Mesodermal cell (in vitro differentiated cells): Measurements from ENCODE around the gene PGS1.

Experiments
- H3K27ac ChIP-seq: 2 replicates; pipeline ENCODE4 v1.7.0; 2013; ENCODE audit warnings: mild to moderate bottlenecking, low read depth, low read length, moderate library complexity; ENCODE audit not compliant: severe bottlenecking
- H3K36me3 ChIP-seq: 2 replicates; pipeline ENCODE4 v1.7.1; 2013; ENCODE audit warnings: mild to moderate bottlenecking, low read length, moderate library complexity; ENCODE audit not compliant: control insufficient read depth, insufficient read depth
- H3K4me1 ChIP-seq: one replicate; pipeline ENCODE4 v1.7.1; 2013; ENCODE audit warnings: mild to moderate bottlenecking, low read length; ENCODE audit not compliant: insufficient read depth, control insufficient read depth, poor library complexity, severe bottlenecking
- H3K4me3 ChIP-seq: 2 replicates; pipeline ENCODE4 v1.7.0; 2013; ENCODE audit warnings: low read length, control low read depth, mild to moderate bottlenecking; ENCODE audit not compliant: insufficient read depth, poor library complexity, severe bottlenecking; ENCODE audit errors: extremely low read depth
- H3K9me3 ChIP-seq: 2 replicates; pipeline ENCODE4 v1.7.1; 2013; ENCODE audit warnings: mild to moderate bottlenecking, low read length, moderate library complexity; ENCODE audit not compliant: control insufficient read depth
- WGBS, 2 experiments: methylation state at CpG; one replicate each; pipeline ENCODE4 v1.1.5; 2013; ENCODE audit warnings: missing lambda C conversion rate in 2 of 2; ENCODE audit not compliant: insufficient coverage in 2 of 2; 5-methylcytosine and 5-hydroxymethylcytosine counted together

Gene PGS1

DNA sequence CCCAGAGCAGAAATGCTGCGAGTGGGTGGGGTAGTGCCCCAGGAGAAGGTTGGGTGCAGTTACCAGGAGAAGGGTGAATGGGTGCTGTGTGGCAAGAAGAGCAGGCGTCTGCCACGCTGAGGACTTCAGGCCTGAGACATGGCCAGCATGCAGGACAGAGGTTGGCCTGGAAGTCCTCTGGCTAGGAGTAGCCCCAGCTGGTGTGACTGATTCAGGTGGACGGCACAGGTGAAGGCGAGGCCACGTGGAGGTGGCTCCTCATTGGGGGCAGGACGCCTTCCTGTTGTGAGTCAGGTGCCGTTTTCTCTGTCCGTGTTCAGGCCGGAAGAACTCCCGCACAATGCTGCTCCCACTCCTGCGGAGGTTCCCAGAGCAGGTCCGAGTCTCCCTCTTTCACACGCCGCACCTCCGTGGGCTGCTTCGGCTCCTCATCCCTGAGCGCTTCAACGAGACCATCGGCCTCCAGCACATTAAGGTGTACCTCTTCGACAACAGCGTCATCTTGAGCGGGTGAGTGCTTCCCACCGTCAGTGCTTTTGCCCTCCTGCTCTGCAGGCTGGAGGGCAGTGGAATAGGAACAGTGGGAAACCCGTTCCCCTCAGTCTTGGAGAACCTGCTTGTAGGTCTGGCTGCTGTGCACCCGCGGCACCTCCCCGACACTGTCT lies 20.7 kb downstream of the PGS1 start:
- no peak overlapping the region for H3K27ac ChIP-seq
- H3K36me3 ChIP-seq: peaks cover 91% of the 10 kb centered on the region
- H3K4me3 ChIP-seq: no peak overlapping the region
- H3K4me1 ChIP-seq: peaks cover 34% of the 10 kb centered on the region
- WGBS, 2 experiments: 86 to 88% methylated on average over 28 of the region's 28 CpGs
- no peaks in the 10 kb centered on the region for H3K9me3 ChIP-seq

DNA sequence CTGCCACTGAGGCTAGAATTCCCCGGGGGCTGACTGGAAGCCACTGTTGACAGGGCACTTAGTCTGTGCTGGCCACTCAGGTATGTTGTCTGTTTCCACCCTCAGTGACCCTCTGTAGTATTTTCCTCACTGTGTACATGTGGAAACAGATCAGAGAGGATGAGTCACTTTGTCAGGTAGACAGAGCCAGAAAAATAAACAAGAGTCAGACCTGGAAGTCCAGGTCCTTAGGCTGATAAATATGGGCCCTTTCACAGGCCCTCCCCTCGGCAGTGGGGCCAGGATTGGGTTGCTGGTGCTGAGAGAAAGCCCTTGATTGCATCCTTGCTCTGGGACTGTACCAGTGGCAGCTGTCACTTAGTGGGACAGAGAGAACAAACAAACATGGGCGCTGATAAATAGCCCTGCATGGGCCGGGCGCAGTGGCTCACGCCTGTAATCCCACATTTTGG lies 21.3 kb downstream of the PGS1 start:
- no peaks in the 10 kb centered on the region for H3K9me3 ChIP-seq
- WGBS, 2 experiments: 79 to 82% methylated on average over 6 of the region's 6 CpGs
- peaks cover 34% of the 10 kb centered on the region for H3K4me1 ChIP-seq
- H3K4me3 ChIP-seq: no peak overlapping the region
- peaks cover 91% of the 10 kb centered on the region for H3K36me3 ChIP-seq
- H3K27ac ChIP-seq: no peak overlapping the region

DNA sequence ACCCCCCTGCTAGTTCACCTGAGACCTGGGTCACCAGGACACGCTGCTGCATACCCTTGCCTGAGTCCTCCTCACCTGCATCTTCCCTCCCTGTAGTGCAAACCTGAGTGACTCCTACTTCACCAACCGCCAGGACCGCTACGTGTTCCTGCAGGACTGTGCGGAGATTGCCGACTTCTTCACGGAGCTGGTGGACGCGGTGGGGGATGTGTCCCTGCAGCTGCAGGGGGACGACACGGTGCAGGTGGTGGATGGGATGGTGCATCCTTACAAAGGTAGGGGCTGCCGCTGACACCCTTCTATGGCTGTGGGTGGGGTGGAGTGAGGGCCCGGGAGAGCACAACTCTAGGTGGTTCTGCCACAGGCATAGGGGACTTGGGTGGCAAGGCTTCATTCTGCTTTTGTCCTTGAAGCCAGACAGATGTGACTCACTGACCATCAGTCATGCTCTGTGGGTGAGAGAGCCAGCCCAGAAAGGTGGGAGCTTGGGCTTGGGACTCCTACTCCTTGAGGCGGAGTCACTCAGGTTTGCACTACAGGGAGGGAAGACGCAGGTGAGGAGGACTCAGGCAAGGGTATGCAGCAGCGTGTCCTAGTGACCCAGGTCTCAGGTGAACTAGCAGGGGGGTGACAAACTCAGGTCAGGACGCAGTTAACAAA lies 22.3 kb downstream of the PGS1 start:
- 88 to 96% methylated on average over 16 to 17 of the region's 17 CpGs for WGBS, 2 experiments
- Histone ChIP-seq H3K27ac (no peak overlapping the region), H3K4me3 (no peak overlapping the region), H3K36me3 (peaks cover 92% of the 10 kb centered on the region), H3K9me3 (no peaks in the 10 kb centered on the region), H3K4me1 (peaks cover 34% of the 10 kb centered on the region)

DNA sequence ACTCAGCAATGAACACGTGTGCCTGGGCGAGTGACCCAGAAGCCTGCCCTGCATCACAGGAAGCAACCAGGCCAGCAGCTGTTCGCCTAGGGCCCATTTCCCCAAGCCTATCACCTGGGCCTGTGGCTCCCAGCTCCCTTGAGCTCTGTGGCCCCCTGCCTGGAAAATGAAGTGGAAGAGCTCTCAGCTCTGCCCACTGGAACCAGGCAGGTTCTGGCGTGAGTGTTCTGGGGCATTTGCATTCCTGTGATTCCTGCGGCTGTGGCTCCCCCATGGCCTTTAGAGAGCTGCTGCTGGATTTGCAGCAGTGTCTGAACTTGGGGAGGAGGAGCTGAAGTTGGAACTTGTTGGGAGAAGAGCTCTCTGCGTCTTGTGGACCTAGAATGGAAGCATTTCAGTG lies 22.8 kb downstream of the PGS1 start:
- Histone ChIP-seq H3K4me3 (no peak overlapping the region), H3K27ac (no peak overlapping the region), H3K9me3 (no peaks in the 10 kb centered on the region), H3K36me3 (peaks cover 90% of the 10 kb centered on the region), H3K4me1 (peaks cover 34% of the 10 kb centered on the region)
- WGBS, 2 experiments: 68 to 80% methylated on average over 6 of the region's 6 CpGs

DNA sequence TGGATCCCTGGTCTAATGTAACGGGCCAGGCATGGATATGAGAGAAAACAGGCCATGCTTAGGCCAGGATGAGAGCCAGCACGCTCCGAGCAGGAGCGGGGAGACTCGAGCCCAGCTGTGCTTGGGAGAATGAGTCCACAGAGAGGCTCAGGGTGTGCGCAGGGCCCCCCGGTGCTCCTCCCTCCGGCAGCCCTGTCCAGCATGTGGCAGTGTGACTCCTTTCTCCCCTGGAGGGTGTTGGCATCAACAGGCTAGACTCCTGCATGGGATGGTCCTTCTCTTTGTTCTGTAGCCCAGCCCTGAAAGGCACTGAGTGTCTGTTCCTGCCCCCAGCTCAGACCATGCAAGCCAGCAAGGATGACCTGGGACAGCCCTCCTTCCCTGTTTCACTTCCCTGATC lies 23.4 kb downstream of the PGS1 start:
- Histone ChIP-seq H3K36me3 (peaks cover 90% of the 10 kb centered on the region), H3K4me3 (no peak overlapping the region)
- 67 to 92% methylated on average over 5 to 7 of the region's 8 CpGs for WGBS, 2 experiments

DNA sequence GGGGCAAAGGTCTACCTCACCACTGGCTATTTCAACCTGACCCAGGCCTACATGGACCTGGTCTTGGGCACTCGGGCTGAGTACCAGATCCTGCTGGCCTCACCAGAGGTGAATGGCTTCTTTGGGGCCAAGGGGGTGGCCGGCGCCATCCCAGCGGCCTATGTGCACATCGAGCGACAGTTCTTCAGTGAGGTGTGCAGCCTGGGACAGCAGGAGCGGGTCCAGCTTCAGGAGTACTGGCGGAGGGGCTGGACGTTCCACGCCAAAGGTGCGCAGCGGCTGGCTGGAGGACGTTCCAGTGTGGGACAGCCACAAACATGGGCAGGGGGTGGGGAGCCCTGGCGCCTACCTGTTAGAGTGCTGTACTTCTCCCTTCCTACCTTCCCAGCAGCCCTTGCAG lies 25.4 kb downstream of the PGS1 start:
- Histone ChIP-seq H3K4me3 (no peak overlapping the region), H3K36me3 (peaks cover 83% of the 10 kb centered on the region)
- 96 to 99% methylated on average over 8 to 13 of the region's 14 CpGs for WGBS, 2 experiments

More for the DNA sequence above, 23.4 kb downstream of the PGS1 start:
- H3K4me1 ChIP-seq: peaks cover 29% of the 10 kb centered on the region
- H3K27ac ChIP-seq: no peak overlapping the region
- no peaks in the 10 kb centered on the region for H3K9me3 ChIP-seq

DNA sequence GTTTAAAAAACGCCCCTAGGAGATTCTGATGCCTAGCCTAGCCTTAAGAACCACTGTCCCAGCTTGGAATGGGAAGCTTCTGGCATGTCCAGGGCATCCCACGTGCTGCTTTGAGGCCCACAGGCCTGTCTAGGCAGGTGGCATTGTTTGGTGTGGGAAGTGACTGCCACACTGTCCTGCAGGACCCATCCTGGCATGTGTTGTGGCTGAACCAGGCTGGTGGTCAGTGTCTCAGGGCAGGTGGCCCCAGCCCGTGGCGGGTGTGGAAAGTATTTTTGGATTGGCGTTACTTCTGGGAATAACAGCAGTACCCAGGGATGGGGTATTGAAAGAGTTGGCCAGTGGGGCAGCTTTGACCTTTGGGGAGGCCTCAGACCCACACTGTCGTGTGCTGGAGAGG lies 27.9 kb downstream of the PGS1 start:
- no peaks in the 10 kb centered on the region for H3K9me3 ChIP-seq
- H3K27ac ChIP-seq: no peak overlapping the region
- H3K36me3 ChIP-seq: peaks cover 72% of the 10 kb centered on the region
- peaks cover 8% of the 10 kb centered on the region for H3K4me1 ChIP-seq
- H3K4me3 ChIP-seq: no peak overlapping the region
- WGBS, 2 experiments: 93 to 96% methylated on average over 3 to 6 of the region's 6 CpGs

More for the DNA sequence above, 25.4 kb downstream of the PGS1 start:
- Histone ChIP-seq H3K9me3 (no peaks in the 10 kb centered on the region), H3K27ac (no peak overlapping the region), H3K4me1 (peaks cover 15% of the 10 kb centered on the region)

DNA sequence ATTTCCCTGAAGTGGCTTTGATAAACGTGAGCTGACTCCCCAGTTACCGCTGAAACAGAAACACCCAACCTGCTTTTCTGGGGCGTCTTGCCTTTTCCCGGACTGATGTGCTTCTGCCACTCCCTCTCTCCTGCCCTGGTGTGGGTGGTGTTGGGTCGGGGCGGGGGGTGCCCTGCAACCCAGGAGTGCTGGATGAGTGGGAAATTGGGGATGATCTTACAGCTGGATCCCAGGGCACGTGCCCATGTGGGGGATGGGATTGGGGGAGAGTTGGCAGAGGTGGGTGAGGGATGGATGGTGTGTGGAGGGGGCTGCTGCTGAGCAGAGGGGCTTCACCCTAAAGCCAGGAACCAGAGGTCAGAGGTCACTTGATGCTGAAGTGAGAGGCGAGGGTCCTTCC lies 28.5 kb downstream of the PGS1 start:
- Histone ChIP-seq H3K36me3 (peaks cover 71% of the 10 kb centered on the region), H3K4me1 (peaks cover 7% of the 10 kb centered on the region), H3K9me3 (no peaks in the 10 kb centered on the region), H3K27ac (no peak overlapping the region), H3K4me3 (no peak overlapping the region)
- 95 to 98% methylated on average over 2 to 4 of the region's 8 CpGs for WGBS, 2 experiments

DNA sequence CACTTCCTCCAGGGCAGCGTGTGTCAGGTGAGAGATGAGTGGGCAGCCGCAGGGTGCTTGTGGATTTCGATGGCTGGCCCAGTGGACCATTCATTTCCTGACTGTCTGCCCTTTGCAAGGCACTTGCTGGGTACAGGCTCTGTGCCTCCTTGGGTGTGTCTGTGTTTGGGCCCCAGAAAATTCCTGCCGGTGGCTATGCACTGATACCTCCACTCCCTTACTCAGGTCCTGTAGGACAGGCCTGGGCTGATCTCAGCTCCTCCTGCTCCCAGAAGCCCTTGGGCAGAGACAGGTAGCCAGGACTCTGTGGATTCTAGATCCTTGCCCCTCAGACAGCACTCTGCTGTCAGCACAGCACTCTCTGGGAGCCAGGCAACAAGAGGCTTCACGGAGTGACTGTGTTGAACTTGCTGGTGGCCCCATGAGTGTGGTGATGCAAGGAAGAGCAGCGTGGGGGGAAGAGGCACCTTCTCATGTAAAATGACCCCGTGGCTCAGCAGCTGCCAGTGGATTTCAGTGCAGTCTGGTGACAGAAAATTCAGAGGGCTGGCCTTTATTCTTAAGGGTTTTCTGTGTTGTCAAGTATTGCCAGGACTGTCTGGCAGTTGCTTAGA lies 29.0 kb downstream of the PGS1 start:
- Histone ChIP-seq H3K4me1 (peaks cover 7% of the 10 kb centered on the region), H3K4me3 (no peak overlapping the region), H3K36me3 (peaks cover 71% of the 10 kb centered on the region), H3K9me3 (no peaks in the 10 kb centered on the region), H3K27ac (peak overlapping the region; percentile 16)
- WGBS, 2 experiments: 86 to 87% methylated on average over 7 of the region's 7 CpGs

DNA sequence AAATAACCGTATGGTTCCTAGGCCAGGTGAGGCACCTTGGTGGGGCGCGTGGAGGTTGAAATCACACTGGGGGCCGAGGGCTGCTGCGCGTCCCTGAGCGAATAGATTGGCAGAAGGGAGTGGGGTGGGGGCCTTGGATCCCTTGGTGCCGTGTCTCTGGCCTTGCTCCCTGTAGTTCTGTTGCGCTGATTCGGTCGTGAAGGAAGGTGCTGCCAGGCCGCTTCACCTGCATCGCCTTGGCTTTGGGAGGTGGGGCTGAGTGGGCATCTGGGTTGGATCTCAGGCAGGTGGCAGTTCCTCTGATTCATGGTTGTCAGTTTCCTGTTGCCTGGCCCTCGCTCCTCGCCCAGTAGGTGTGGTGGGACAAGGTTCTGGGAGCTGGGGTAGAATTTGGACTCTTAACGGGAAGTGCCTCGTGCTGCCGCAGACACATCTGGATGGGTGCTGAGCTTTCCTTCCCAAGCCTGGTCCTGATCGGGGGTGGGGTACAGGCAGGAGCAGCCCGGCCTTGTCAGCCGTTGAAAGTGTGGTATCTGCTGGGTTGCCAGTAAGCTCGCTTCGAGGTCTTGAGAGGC lies 30.1 kb downstream of the PGS1 start:
- Histone ChIP-seq H3K36me3 (peaks cover 71% of the 10 kb centered on the region), H3K4me1 (peaks cover 10% of the 10 kb centered on the region), H3K27ac (no peak overlapping the region), H3K9me3 (no peaks in the 10 kb centered on the region), H3K4me3 (no peak overlapping the region)
- 92 to 96% methylated on average over 18 to 19 of the region's 23 CpGs for WGBS, 2 experiments
